ENCODE data around the gene NFX1.
"Not testable (repeated sequence)": the region's sequence is repeated elsewhere in the genome, so short reads cannot be mapped to it uniquely, and the experiment has no call there.

The NFX1 gene

DNA sequence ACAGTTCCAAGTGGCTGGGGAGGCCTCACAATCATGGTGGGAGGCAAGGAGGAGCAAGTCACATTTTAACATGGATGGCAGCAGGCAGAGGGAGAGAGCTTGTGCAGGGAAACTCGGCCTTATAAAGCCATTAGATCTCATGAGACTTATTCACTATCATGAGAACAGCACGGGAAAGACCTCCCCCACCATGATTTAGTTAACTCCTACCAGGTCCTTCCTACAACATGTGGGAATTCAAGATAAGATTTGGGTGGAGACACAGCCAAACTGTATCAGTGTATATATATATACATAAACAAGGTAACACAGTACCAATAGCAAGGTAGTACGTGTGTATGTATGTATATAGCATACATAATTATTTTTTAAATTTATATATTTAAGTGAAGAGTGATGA is 50.9 kb downstream of the NFX1 start:
- no peak for DNase-seq (ENCODE audit: low read depth)
- Histone ChIP-seq H3K4me1 (ENCODE audit: control insufficient read depth, insufficient read depth, low read length) (no peaks in the 10 kb centered on the region), H3K27me3 (replicated peaks; ENCODE audit: control insufficient read depth, insufficient read depth, low read length) (no peaks in the 10 kb centered on the region), H3K9me3 (ENCODE audit: control insufficient read depth, low read length) (peaks cover 6% of the 10 kb centered on the region), H3K9ac (ENCODE audit: low read length) (no peak overlapping the region), H3K4me3 (ENCODE audit: low read length) (no peak overlapping the region), H3K36me3 (ENCODE audit: control insufficient read depth, insufficient read depth, low read length, severe bottlenecking) (peaks cover 89% of the 10 kb centered on the region)

DNA sequence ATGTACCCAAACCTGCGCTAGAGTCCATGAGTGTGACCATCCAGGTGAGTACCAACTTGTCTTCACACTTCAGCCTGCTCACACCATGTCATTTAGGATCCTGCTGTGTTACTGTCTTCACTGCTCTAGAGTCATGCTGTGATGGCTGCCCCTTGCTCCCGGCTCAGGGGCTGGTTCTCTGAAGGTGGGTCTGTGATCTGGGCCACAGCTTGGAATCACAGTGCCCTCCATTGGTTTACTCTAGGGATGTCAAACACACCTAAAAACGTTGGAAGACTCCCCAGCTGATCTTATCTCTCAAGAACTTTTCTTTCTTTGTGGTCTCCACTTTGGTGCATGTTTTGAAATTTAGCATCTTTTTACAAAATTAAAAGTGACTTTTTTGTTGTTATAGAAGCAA is 53.8 kb downstream of the NFX1 start:
- Histone ChIP-seq H3K4me3 (ENCODE audit: low read length) (no peak overlapping the region), H3K9me3 (ENCODE audit: control insufficient read depth, low read length) (peaks cover 6% of the 10 kb centered on the region), H3K9ac (ENCODE audit: low read length) (no peak overlapping the region), H3K4me1 (ENCODE audit: control insufficient read depth, insufficient read depth, low read length) (peaks cover 8% of the 10 kb centered on the region), H3K36me3 (ENCODE audit: control insufficient read depth, insufficient read depth, low read length, severe bottlenecking) (peaks cover 94% of the 10 kb centered on the region), H3K27me3 (replicated peaks; ENCODE audit: control insufficient read depth, insufficient read depth, low read length) (no peaks in the 10 kb centered on the region)
- no peak for DNase-seq (ENCODE audit: low read depth)

DNA sequence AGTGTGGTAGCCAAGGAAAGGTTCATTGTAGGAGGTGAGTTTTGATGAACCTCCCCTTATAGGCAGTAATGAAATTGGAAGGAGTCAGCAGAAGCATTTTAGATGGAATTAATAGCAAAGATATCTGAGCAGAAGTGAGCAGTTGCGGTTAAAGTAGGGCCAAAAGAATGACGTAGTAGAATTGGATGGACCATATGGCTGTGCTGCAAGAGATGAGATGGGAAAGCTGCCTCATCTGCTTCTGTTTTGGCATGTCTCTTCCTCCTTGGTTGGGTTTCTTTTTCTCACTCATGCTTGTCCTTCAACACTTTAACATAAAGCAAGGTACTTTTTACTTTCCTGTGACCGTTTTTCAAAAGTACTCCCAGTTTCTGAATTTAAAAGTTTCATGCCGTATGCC is 56.2 kb downstream of the NFX1 start:
- Histone ChIP-seq H3K4me3 (ENCODE audit: low read length) (no peak overlapping the region), H3K9ac (ENCODE audit: low read length) (no peak overlapping the region)

DNA sequence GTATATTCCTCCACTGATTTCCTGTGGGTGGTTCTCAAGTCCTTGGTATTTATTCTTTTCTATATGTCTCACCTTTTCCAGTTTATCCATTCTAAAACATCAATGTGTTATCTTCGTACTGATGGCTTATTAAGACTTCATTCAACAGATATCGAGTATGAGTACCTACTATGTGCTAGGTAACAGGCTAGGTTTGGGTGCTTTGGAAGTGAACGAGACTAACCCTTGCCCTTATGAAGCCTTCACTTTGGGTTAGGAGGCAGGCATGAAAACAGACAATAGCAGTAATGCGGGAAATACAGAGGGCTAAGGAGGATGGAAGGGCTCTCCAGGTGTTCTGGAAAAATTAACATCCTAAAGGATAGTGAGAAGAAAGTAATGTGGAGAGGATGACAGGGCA is 58.7 kb downstream of the NFX1 start:
- Histone ChIP-seq H3K36me3 (ENCODE audit: control insufficient read depth, insufficient read depth, low read length, severe bottlenecking) (peaks cover 62% of the 10 kb centered on the region), H3K9ac (ENCODE audit: low read length) (no peak overlapping the region), H3K4me3 (ENCODE audit: low read length) (no peak overlapping the region), H3K4me1 (ENCODE audit: control insufficient read depth, insufficient read depth, low read length) (peaks cover 25% of the 10 kb centered on the region), H3K9me3 (ENCODE audit: control insufficient read depth, low read length) (no peaks in the 10 kb centered on the region), H3K27me3 (replicated peaks; ENCODE audit: control insufficient read depth, insufficient read depth, low read length) (no peaks in the 10 kb centered on the region)
- no peak for DNase-seq (ENCODE audit: low read depth)

More for the DNA sequence above, 56.2 kb downstream of the NFX1 start:
- no peaks in the 10 kb centered on the region for H3K9me3 ChIP-seq (ENCODE audit: control insufficient read depth, low read length)
- peaks cover 25% of the 10 kb centered on the region for H3K4me1 ChIP-seq (ENCODE audit: control insufficient read depth, insufficient read depth, low read length)
- H3K27me3 ChIP-seq (replicated peaks; ENCODE audit: control insufficient read depth, insufficient read depth, low read length): no peaks in the 10 kb centered on the region
- H3K36me3 ChIP-seq (ENCODE audit: control insufficient read depth, insufficient read depth, low read length, severe bottlenecking): peaks cover 75% of the 10 kb centered on the region
- DNase-seq (ENCODE audit: low read depth): no peak

DNA sequence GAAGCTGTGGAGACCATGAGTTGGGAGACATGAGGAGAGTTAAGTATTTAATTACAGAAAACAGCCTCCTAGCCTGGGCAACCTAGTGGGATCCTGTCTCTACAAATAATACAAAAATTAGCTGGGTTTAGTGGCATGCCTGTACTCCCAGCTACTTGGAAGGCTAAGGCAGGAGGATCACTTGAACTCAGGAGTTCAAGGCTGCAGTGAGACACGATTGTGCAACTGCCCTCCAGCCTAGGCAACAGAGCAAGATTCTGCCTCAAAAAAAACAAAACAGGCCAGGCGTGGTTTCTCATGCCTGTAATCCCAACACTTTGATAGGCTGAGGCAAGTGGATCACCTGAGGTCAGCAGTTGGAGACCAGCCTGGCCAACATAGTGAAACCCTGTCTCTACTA is 59.4 kb downstream of the NFX1 start:
- no peak overlapping the region for H3K9ac ChIP-seq (ENCODE audit: low read length)
- peaks cover 25% of the 10 kb centered on the region for H3K4me1 ChIP-seq (ENCODE audit: control insufficient read depth, insufficient read depth, low read length)
- H3K9me3 ChIP-seq (ENCODE audit: control insufficient read depth, low read length): no peaks in the 10 kb centered on the region
- peaks cover 64% of the 10 kb centered on the region for H3K36me3 ChIP-seq (ENCODE audit: control insufficient read depth, insufficient read depth, low read length, severe bottlenecking)
- peak; percentile 30 for DNase-seq (ENCODE audit: low read depth)
- H3K4me3 ChIP-seq (ENCODE audit: low read length): no peak overlapping the region
- H3K27me3 ChIP-seq (replicated peaks; ENCODE audit: control insufficient read depth, insufficient read depth, low read length): no peaks in the 10 kb centered on the region

DNA sequence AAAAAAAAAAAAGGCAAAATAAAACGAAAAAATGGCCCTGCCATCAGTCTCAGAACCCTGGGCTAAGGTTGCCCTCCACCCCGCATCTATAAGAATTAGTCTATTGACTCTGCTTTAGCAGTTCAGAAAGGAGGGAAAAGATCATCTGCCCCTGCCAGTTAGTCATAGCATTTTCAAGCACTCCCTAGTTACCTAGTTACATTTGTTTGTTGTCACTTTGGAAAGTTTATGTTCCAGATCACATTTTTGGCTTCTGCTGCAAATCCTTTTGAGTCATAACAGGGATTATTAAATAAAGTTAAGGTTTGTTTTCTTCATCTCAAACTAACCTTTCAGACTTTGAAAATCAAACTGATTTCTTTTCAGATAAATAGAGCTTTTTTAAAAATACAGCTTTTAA is 60.0 kb downstream of the NFX1 start:
- Histone ChIP-seq H3K36me3 (ENCODE audit: control insufficient read depth, insufficient read depth, low read length, severe bottlenecking) (peaks cover 66% of the 10 kb centered on the region), H3K4me3 (ENCODE audit: low read length) (no peak overlapping the region), H3K9ac (ENCODE audit: low read length) (peak overlapping the region; percentile 47), H3K27me3 (replicated peaks; ENCODE audit: control insufficient read depth, insufficient read depth, low read length) (no peaks in the 10 kb centered on the region), H3K4me1 (ENCODE audit: control insufficient read depth, insufficient read depth, low read length) (peaks cover 25% of the 10 kb centered on the region), H3K9me3 (ENCODE audit: control insufficient read depth, low read length) (no peaks in the 10 kb centered on the region)
- peak; percentile 92 for DNase-seq (ENCODE audit: low read depth)

DNA sequence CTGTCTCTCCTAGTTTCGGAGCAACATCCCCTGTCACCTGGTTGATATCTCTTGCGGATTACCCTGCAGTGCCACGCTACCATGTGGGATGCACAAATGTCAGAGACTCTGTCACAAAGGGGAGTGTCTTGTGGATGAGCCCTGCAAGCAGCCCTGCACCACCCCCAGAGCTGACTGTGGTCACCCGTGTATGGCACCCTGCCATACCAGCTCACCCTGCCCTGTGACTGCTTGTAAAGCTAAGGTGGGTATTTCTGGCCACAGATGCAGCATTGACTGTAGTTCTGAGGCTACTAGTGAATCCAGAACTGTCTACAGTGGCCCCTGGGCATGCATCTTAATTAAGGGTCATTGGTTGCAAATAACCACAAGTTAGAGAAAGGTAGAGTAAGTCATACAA is 61.2 kb downstream of the NFX1 start:
- H3K9ac ChIP-seq (ENCODE audit: low read length): no peak overlapping the region
- no peaks in the 10 kb centered on the region for H3K27me3 ChIP-seq (replicated peaks; ENCODE audit: control insufficient read depth, insufficient read depth, low read length)
- peaks cover 63% of the 10 kb centered on the region for H3K36me3 ChIP-seq (ENCODE audit: control insufficient read depth, insufficient read depth, low read length, severe bottlenecking)
- DNase-seq (ENCODE audit: low read depth): no peak
- peaks cover 22% of the 10 kb centered on the region for H3K4me1 ChIP-seq (ENCODE audit: control insufficient read depth, insufficient read depth, low read length)
- H3K4me3 ChIP-seq (ENCODE audit: low read length): no peak overlapping the region
- H3K9me3 ChIP-seq (ENCODE audit: control insufficient read depth, low read length): no peaks in the 10 kb centered on the region

DNA sequence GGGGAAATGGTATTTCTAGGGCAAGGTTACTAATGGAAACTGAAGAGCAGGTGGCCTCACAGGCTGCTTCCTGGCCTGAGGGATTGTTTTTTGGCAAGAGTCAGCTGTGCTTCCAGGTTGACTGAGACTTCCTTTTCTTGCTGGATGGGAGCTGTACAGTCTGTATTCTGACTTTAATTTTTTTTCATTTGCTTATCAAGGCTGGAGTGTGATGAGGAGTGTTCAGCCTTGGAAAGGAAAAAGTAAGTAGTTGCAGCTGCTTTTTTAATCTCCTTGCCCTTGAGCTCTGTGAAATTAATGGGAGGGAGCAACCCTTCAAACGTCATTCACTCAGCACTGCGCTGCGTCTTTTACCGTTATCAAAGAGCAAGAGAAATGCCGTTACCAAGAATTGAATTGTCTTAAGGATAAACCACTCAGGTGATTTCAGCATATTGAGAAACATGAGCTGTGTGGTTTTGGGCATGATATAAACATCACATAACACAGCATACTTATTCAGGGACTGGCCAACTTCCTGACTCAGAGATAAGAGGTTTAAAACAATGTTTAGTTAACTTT is 64.4 kb downstream of the NFX1 start:
- Histone ChIP-seq H3K9me3 (ENCODE audit: control insufficient read depth, low read length) (no peaks in the 10 kb centered on the region), H3K4me3 (ENCODE audit: low read length) (no peak overlapping the region), H3K4me1 (ENCODE audit: control insufficient read depth, insufficient read depth, low read length) (peaks cover 12% of the 10 kb centered on the region), H3K36me3 (ENCODE audit: control insufficient read depth, insufficient read depth, low read length, severe bottlenecking) (peaks cover 43% of the 10 kb centered on the region), H3K27me3 (replicated peaks; ENCODE audit: control insufficient read depth, insufficient read depth, low read length) (no peaks in the 10 kb centered on the region), H3K9ac (ENCODE audit: low read length) (no peak overlapping the region)
- peak; percentile 74 for DNase-seq (ENCODE audit: low read depth)

DNA sequence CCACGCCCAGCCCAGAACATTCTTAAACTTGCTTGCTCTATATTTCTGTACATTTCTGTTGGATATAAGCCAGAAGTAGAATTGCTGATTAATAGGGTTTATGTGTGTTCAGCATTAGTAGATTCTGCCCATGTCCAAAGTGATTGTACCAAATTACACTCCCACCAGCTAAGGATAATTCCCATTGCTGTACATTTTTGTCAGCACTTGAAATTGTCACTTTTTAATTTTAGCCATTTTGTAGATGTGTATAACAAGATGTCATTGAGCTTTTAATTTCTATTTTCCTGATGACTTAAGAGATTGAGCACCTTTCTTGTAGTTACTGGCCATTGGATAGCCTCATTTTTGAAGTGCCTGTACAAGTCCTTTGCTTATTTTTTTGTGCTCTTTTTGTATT is 65.6 kb downstream of the NFX1 start:
- H3K9me3 ChIP-seq (ENCODE audit: control insufficient read depth, low read length): no peaks in the 10 kb centered on the region
- no peaks in the 10 kb centered on the region for H3K27me3 ChIP-seq (replicated peaks; ENCODE audit: control insufficient read depth, insufficient read depth, low read length)

DNA sequence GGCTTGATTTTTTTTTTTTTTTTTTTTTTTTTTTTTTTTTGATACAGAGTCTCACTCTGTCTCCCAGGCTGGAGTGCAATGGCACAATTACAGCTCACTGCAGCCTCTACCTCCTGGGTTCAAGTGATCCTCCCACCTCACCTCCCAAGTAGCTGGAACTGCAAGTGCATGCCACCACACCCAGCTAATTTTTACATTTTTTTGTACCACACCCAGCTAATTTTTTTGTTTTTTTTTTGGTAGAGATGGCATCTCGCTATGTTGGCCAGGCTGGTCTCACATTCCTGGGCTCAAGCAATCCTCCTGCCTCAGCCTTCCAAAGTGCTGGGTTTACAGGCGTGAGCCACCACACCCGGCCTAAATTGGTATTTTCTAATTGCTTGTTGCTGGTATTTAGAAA is 68.3 kb downstream of the NFX1 start:
- H3K27me3 ChIP-seq (replicated peaks; ENCODE audit: control insufficient read depth, insufficient read depth, low read length); H3K9me3 ChIP-seq (ENCODE audit: control insufficient read depth, low read length); DNase-seq (ENCODE audit: low read depth); H3K4me3 ChIP-seq (ENCODE audit: low read length); H3K4me1 ChIP-seq (ENCODE audit: control insufficient read depth, insufficient read depth, low read length); H3K9ac ChIP-seq (ENCODE audit: low read length): not testable (repeated sequence)
- H3K36me3 ChIP-seq (ENCODE audit: control insufficient read depth, insufficient read depth, low read length, severe bottlenecking): peaks cover 47% of the 10 kb centered on the region

More for the DNA sequence above, 65.6 kb downstream of the NFX1 start:
- DNase-seq (ENCODE audit: low read depth): no peak
- Histone ChIP-seq H3K4me1 (ENCODE audit: control insufficient read depth, insufficient read depth, low read length) (peaks cover under 1% of the 10 kb centered on the region), H3K9ac (ENCODE audit: low read length) (no peak overlapping the region), H3K4me3 (ENCODE audit: low read length) (no peak overlapping the region), H3K36me3 (ENCODE audit: control insufficient read depth, insufficient read depth, low read length, severe bottlenecking) (peaks cover 51% of the 10 kb centered on the region)

DNA sequence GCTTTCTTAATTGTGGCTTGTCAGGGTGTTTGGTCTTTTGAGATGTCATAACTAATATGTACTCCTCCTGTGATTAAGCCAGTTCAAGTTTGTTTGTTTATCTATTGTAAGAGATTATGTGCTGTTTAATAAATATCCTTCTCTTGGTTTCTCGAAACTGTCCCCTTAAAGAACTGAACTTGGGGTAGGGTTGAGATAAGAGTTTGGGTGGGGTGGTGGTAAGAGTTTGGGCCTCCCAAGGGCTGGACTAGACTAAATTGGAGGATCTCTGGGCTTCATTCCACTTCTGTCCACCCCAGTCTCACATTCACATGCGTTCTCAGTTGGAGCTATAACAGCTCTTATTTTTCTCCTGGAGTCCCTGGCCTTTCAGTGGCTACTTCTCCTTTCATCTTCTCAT is 73.8 kb downstream of the NFX1 start:
- no peak for DNase-seq (ENCODE audit: low read depth)
- Histone ChIP-seq H3K9me3 (ENCODE audit: control insufficient read depth, low read length) (no peaks in the 10 kb centered on the region), H3K4me3 (ENCODE audit: low read length) (no peak overlapping the region), H3K36me3 (ENCODE audit: control insufficient read depth, insufficient read depth, low read length, severe bottlenecking) (peaks cover 62% of the 10 kb centered on the region), H3K9ac (ENCODE audit: low read length) (no peak overlapping the region), H3K27me3 (replicated peaks; ENCODE audit: control insufficient read depth, insufficient read depth, low read length) (no peaks in the 10 kb centered on the region), H3K4me1 (ENCODE audit: control insufficient read depth, insufficient read depth, low read length) (no peaks in the 10 kb centered on the region)

DNA sequence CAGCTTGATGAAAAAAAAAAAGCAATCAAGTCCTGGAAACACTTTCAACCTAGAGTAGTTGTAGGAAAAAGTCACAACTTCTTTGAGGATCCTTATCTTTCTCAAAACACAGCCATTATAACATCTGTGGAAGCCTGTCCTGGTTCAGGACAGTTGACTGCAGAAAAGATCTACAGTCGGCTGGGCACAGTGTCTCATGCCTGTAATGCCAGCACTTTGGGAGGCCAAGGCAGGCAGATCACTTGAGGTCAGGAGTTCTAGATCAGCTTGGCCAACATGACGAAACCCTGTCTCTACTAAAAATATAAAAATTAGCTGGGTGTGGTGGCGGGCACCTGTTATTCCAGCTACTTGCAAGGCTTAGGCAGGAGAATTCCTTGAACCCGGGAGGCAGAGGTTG is 74.5 kb downstream of the NFX1 start:
- H3K9ac ChIP-seq (ENCODE audit: low read length); H3K4me1 ChIP-seq (ENCODE audit: control insufficient read depth, insufficient read depth, low read length); H3K4me3 ChIP-seq (ENCODE audit: low read length); H3K27me3 ChIP-seq (replicated peaks; ENCODE audit: control insufficient read depth, insufficient read depth, low read length); DNase-seq (ENCODE audit: low read depth); H3K9me3 ChIP-seq (ENCODE audit: control insufficient read depth, low read length): not testable (repeated sequence)
- peaks cover 66% of the 10 kb centered on the region for H3K36me3 ChIP-seq (ENCODE audit: control insufficient read depth, insufficient read depth, low read length, severe bottlenecking)

All from adipocyte (in vitro differentiated cells).